ENCODE measurements around the gene WDR91.
"Not testable (repeated sequence)": the region's sequence is repeated elsewhere in the genome, so short reads cannot be mapped to it uniquely, and the experiment has no call there.

Gene WDR91
- total RNA-seq: 32.6 to 49.2 reads per million in 2 experiments

DNA sequence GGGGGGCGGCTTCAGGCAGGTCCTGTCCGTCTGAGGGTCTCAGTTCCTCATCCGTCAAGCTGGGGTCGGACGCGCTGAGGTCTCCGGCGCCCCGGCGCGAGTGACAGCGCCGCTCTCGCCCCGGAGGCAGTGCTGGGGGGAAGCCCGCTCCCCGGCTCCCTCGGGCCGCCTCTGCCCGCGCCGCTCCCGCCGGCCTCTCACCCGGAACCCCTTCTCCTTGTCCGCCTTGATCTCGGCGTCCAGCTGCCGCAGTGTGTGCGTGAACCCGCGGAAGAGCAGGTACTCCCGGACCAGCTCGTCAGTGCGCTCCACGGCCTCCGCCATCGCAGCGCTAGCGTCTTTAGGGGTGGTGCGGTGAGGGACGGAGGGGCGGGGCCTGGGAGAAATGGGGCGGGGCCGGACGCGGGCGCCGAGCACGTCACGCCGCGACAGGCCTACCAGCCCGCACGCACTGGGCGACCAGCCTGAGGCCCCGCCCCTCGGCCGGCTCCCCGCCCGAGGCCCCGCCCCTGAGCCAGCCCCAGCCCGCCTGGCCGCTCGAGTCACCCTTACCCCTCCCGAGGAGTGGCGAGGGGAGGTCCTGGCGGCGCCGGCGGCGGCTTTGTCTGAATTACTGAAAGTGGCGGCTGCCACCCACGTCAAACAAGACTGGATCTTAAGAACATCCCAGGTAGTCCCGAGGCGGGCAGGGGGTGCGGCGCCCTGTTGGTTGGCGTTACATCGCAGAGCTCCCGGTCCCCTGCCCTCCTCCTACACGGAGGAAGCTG, at the start of gene WDR91:
Gene WDR91 (minus strand): TSS at position 348 of the 767 bp plus-strand sequence. CDS start 24 bp downstream, at position 324.
- peak; percentile 95 for DNase-seq (ENCODE audit: low read depth)

DNA sequence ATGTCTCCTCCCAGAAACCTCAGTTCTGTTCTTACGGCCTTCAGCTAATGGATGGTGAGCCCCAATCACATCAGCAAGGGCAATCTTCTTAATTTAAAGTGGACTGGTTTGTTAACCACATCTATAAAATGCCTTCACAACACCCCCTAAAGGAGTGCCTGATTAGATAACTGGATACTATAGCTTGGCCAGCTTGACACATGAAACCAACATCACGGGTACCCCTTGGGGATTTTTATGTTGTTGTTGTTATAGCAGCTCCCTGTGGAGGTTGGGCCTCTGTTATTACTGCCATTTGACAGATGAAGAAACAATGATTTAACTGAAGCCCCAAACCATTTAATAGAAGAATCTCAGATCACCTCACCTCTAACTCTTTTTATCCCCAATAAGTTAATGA, 49.1 kb upstream of the WDR91 start:
- no peak for DNase-seq (ENCODE audit: low read depth)

DNA sequence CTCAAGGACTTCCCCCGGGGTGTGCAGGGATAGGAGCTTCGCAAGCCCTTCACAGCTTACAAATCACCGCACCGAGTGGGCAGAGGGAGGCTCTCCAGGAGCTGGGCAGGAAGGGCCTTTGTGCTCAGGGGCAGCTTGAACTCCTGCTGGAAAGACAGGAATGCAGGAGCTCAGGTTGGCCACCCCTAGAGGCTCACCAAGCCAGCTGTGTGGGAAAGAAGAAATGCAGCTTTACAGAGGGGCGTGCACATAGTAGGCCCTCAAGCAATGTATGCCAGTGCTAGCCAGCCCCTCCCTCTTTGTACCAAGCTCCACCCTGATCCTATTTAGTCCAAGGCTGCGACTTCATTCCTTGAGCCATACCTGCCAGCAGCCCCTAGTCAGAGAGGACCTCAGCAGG, 48.4 kb upstream of the WDR91 start:
- DNase-seq (ENCODE audit: low read depth): no peak

DNA sequence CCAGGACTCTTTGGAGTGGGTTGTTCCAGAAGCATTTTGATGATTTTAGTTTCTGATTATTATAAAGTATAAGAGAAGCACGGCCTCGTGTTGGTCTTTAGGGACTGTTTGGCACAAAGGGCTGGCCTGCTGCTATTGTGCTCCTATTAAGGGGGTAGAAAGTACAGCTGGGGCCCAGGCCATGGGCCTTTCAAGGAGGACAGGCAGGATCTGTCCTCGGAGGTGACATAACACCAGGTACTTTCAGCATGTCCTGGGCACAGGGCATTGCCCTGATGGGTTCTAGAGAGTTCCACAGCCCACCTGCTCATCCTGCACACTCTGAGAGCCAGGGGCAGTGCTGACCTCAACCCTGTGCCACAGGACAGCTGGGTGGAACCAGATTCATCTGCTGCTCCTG, 47.3 kb upstream of the WDR91 start:
- DNase-seq (ENCODE audit: low read depth): no peak

DNA sequence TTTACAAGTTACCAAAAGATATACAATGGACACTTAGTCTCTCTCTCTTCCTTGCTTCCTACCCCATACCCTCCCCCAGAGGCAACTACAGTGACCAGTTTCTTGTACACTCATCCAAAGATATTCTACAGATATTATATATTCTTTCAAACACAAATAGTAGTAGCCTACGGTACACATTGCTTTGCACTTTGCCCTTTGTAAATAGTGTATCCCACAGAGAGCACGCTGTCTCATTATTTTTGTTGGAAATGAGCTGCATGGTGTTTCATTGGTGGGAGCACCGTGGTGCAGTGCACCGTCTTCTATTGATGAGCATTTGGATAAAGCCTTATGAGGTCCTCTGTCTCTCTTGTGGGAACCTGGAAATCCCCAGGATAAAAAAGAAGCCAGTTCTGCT, 46.5 kb upstream of the WDR91 start:
- DNase-seq (ENCODE audit: low read depth): no peak

DNA sequence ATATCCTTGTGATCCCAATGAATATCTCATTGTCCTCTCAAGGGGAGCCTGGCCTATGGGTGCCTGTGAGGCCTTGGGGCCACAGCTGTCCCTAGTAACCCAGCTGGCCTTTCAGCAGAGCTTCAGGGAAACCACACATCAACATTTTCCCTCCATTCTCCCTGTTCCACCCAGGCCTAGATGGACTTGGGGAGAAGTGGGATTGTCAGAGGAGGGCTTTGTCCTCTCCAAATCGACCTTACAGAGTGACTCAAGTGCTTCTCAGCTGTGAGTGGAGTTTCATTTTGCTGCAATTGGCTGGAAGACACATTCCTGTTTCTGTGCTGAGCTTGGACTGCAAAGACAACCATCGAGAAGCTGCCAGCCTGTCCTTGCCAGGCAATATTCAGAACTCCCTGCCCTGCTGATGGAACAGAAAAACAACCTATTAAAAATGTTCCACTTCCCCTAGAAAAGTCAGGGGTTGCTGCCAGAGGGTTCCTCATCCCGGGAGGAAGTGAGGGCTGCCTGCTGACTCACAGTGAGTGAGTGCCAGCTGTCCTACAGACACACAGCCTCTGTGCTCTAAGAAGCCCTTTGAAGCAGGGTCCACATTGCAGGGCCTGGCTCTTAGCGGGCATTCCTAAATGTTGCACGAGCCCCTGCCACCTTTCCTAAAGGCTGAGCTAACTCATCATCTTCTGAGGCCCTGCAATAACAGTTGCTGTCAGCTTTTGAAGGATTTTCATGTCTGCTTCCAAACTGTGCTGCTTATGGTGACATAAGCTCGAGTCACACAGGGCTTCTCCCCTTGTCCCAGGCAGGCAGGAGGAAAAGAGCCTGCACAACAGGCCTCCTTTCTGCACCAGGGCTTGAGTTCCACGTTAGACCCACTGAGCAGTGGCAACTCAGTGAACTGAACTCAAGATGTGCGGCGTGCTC, 42.8 kb upstream of the WDR91 start:
- no peak for DNase-seq (ENCODE audit: low read depth)

DNA sequence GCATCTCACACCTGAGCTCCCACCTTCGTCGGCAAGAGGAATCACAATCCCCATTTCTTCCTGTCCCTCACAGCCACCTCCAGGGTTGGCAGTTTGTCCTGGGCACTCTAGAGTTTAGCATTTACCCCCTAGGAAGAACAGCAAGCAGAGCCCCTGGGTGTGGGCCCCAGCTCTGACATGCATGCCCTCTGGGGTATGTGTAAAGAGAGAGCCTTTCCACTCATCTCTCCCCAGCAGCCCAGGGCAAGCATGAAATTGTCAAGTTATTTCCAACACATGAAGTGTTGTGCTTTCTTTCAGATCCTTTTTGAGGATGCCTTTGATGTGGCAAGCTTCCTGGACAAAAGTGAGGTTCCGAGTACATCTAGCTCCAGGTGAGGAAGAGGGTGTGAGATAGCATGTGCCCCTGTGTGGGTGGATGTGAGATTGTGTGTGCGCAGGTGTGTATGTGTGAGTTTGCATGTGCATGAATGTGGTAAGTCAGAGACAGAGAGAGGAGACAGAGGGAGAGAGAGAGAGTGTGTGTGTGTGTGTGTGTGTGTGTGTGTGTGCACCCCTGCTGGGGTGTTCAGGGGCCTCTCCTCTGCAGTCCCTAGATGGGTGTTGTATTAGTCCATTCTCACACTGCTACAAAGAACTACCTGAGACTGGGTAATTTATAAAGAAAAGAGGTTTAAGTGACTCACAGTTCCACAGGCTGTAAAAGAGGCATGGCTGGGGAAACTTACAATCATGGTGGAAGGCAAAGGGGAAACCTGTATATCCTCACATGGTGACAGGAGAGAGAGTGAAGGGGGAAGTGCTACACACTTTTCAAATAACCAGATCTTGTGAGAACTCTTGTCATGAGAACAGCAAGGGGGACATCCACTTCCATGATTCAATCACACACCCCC, 40.4 kb upstream of the WDR91 start:
- no peak for DNase-seq (ENCODE audit: low read depth)

DNA sequence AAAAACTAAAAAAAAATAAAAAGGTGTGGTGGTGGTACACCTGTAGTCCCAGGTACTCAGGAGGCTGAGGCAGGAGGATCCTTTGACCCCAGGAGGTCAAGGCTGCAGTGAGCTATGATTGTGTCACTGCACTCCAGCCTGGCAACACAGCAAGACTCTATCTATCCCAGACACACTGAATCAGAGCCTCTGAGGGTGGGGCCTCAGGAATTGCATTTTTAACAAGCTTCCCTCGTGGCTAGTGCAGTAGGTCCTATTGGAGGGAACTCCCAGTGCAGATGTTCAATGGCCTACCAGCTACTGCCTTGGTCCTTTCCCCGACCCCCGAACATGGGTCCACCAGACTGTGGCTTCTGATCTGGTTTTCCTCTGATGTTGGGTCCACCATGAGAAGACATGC, 37.2 kb upstream of the WDR91 start:
- no peak for DNase-seq (ENCODE audit: low read depth)

DNA sequence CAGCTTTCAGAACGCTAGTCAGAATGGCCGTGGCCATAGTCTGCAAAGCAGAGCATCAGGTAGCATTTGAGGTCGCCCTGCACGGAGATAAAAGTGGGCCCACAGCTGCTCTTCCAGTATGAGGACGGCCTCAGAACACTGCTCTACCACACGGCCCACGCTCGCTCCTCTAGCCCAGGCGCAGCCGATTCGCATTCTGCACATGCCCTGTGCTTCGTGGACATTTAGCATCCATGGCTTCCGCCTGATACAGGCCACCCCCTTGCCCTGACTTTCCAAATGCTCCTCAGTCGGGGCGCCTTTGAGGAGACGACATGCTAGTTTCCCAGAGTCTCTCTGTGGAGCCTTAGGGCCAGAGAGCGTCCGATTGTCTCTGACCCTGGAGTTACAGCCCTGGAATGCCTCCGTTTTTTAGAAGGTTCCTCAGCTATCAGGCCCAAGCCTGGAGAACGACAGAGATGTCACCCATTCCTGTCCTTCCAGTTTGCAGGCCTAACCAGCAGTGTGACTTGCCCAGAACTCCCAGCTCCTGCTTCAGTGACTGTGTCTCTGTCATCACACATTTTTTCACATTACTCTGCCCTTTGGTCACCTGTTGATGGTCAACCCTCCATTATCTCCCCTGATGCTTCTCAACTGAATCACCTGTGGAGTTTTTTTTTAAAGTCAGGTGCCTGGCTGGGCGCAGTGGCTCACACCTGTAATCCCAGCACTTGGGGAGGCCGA, 36.6 kb upstream of the WDR91 start:
- DNase-seq (ENCODE audit: low read depth): no peak

DNA sequence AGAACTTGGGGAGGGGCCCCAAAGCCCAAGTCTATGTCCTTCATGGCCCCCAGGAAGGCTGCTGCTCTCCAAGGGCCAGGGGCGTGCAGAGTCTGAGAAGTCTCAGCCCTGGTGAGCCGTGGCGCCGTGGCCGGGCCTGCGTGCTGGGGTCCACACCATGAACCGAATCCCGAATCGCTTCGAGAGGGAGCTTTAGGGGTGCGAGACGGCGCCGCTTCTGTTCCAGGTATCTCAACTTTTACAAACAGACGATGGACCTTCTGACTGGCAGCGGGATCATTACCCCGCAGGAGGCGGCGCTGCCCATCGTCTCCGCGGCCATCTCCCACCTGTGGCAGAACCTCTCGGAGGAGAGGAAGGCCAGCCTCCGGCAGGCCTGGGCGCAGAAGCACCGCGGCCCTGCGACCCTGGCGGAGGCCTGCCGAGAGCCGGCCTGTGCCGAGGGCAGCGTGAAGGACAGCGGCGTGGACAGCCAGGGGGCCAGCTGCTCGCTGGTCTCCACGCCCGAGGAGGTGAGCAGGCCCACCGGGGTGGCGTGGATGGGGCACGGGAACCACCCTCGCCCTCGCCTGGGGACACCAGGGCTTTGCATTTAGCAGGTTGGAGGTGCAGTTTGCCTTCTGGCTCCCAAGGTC, 35.0 kb upstream of the WDR91 start:
- no peak for DNase-seq (ENCODE audit: low read depth)

DNA sequence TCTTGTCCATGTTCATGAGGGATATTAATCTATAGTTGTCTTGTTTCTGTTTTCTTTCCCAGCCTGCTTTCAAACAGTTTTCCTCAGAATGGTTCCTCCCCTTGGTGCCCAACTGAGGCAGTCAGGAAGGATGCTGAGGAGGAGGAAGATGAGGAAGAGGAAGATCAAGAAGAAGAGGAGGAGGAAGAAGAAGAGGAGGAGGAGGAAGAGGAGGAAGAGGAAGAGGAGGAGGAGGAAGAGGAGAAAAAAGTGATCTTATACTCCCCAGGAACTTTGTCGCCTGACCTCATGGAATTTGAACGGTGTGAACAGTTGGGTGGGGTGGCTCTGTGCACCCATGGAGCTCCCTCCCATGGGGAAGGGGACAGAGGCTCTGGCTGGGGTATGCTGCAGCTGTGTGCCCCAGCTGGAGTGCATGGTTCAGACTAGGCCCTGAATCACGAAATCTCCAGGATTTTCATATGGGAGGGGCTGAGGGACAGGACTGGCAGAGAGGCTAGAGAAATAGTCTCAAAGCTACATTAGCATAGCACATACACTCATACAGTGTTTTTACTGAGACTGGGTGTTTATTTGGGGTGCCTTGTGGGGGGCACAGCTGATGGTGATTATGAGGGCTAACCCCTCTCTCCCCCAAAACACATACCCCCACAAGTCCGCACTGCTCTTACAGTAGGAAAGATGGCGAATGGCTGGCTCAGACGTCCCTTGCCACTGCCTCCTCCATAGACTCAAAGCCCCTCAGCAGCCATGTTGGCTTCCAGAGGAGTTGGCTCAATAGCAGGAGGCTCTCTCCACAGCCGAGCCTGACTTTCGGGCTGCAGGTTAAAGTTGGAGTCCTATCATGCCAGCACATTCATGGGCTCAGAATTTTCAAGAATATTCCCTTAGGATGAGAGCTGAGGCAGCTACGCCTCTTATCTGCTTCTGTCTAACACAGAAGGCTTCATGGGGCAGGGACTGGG, 34.2 kb upstream of the WDR91 start:
- DNase-seq (ENCODE audit: low read depth): no peak

DNA sequence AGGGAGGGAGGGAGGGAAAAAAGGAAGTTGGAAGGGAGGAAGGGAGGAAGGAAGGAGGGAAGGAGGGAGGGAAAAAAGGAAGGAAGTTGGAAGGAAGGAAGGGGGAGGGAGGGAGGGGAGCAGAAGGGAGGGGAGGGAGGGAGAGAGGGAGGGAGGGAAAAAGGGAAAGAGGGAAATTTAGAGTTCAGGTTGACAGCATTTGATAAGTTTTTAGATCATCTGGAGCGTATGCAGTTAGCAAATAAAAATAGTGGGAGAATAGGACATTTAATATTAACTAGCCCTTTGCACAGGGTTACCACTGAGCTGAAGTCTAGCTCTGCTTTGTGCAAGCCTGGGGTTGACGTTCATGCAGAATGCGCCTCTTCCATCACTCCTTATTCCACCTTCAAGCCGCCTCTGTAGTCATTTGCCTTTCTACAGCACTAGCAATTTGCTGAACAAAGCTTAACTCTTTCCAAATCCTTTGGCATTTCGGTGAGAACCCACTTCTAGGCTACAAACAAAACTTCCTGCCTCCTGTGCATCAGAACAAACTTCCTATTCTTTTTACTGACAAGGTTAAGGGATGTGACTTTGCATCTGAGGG, 30.9 kb upstream of the WDR91 start:
- no peak for DNase-seq (ENCODE audit: low read depth)

DNA sequence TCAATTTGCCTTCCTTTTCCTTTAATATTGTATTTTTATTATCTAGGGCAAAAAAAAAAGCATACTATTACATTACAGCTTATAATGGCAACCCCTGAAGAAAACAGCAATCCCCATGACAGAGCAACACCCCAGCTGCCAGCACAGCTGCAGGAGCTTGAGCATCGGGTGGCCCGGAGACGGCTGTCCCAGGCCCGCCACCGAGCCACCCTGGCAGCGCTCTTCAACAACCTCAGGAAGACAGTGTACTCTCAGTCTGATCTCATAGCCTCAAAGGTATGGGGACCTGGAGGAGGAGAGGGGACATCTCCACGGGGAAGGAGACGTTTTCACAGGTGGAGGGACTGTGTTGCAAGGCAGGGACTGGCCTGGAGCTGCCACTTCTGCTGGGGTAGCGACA, 29.1 kb upstream of the WDR91 start:
- no peak for DNase-seq (ENCODE audit: low read depth)

DNA sequence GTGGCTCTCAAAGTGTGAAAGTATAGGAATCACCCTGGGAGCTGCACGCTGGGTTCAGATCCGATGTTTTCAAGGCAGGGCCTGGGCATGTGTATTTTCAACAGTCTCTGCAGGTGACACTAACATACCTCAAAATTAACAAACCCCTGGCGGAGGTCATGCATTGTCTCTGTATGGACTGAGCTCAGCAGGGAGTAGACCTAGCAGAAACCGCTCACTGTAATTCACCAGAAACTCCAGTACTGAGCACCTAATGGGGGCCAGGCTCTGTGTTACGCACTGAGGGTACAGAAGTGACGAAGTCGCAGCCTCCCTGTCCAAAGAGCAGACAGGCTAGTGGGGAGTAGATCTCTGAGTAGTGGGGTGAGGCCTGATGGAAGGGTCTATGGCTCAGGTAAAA, 27.9 kb upstream of the WDR91 start:
- DNase-seq (ENCODE audit: low read depth): no peak

DNA sequence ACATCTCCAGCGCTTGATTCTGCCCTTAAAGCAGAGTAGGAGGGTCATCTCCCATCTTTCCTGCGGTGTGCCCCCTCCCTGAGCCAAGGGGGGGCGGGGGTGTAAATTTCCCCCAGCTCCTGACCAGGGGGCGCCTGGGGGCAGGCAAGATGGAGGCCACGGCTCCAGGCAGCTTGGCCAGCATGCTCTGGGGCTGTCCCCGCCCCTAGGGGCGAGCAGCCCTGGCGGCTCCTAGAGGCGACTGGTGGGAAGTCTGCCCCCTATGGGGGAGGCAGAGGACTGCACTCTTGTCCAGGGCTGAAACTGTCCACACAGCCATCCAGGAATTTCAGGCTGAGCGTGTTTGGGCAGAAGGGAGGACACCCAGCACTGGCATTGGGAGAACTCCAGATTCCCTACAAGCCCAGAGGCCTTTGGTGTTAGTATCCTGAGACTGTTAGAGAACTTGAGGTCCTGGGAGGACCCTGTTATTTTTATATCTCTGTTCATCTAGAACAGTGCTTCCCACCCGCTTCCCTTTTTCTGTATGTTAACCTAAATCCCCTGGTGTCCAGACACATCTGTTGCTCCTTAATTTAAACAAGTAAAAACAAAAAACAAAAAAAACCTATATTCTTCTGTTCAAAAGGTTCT, 26.9 kb upstream of the WDR91 start:
- no peak for DNase-seq (ENCODE audit: low read depth)

DNA sequence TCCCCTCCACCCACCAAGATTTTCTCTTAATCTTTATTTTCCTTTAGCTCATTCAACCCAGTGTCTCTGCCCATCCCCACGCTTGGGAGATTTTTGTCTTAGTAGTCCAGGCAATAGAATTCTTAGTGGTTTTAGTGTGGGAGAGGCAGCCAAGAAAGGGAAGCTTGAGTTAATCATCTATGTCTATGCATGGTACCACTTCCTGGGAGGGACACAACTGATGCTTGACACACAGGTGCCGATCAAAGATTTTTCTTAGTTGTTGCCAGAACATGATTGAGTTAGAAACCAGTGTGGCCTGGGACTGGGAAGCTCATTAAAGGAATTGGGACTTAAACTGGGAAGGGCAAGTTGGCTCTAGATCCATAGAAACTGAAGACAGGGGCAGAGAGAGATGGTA, 25.4 kb upstream of the WDR91 start:
- no peak for DNase-seq (ENCODE audit: low read depth)

DNA sequence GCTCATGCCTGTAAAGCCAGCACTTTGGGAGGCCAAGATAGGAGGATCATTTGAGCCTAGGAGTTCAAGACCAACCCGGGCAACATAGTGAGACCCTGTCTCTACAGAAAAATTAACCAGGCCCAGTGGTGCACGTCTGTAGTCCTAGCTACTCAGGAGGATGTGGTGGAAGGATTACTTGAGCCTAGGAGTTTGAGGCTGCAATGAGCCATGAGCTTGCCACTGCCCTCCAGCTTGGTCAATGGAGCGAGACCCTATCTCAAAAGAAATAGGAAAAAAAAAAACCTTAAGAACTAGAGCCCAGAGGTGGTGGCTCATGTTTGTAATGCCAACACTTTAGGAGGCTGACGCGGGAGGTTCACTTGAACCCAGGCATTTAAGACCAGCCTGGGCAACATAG, 24.5 kb upstream of the WDR91 start:
- DNase-seq (ENCODE audit: low read depth): no peak

DNA sequence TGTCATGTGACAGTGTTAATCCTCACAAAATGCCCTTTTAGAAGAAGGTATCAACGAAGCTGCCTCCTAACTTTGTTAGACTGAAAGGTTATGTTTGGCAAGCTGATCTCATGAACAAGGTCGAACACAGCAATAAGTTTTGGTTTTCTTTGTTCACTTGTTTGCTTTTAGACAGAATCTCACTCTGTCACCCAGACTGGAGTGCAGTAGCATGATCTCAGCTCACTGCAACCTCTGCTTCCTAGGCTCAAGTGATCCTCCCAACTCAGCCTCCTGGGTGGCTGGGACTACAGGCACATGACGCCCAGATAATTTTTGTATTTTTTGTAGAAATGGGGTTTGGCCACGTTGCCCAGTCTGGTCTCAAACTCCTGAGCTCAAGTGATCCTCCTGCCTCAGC, 23.4 kb upstream of the WDR91 start:
- no peak for DNase-seq (ENCODE audit: low read depth)

DNA sequence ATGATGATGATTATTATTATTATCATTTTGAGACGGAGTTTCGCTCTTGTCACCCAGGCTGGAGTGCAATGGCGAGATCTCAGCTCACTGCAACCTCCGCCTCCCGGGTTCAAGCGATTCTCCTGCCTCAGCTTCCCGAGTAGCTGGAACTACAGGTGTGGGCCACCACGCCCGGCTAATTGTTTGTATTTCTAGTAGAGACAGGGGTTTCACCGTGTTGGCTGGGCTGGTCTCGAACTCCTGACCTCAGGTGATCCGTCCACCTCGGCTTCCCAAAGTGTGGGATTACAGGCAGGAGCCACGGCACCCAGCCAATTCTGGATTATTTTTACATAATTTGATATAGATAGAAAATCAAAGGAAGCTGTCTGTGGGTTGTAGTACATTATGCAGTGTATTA, 22.8 kb upstream of the WDR91 start:
- DNase-seq (ENCODE audit: low read depth): not testable (repeated sequence)
